ENCODE data around the gene CA10. TPM values are rescaled to one million over a fixed set of nuclear protein-coding genes. Genes with fewer than 3 reads are reported as not detected.

Gene CA10
- total and polyA plus RNA-seq, 2 experiments from 2014 or later = 0.92 to 1.5 TPM

DNA sequence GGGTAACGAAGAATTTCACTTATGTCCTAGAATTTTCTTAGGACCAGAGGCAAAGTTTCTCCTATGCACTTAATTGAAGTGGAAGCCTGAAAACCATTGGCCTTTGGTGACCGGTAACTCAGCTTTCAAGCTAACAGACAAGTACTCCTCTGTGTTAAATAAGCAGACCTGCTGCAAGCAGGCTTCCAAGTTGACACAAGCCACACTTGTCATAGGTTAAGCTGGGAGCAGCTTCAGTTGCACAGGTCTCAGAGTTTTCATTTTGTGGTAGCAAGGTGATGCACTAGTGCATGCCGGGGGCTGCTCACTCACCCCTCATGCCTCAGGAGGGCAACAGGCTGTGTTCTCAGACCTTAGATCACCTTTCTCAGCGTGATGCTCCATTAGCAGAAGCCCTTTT lies 498.2 kb downstream of the CA10 start:
- TF ChIP-seq EZH2 (IDR thresholded peaks at IDR 0.05; ENCODE audit: low read depth, unreplicated experiment) = no peak
- TF ChIP-seq EZH2phosphoT487 (IDR thresholded peaks at IDR 0.05; ENCODE audit: unreplicated experiment) = no peak
- TF ChIP-seq CTCF (conservative IDR thresholded peaks at IDR 0.05; ENCODE audit: low read depth in 2 of 2) = no peak
- no peak for TF ChIP-seq ZNF114 (CRISPR knock-in tag; IDR thresholded peaks at IDR 0.05)
- no peak for TF ChIP-seq CREB1 (CRISPR knock-in tag; IDR thresholded peaks at IDR 0.05; ENCODE audit: low read depth)
- TF ChIP-seq POLR2AphosphoS5 (IDR thresholded peaks at IDR 0.05; ENCODE audit: low read depth) = no peak
- TF ChIP-seq NANOG (IDR thresholded peaks at IDR 0.05; ENCODE audit: borderline replicate concordance) = no peak
- no peak for TF ChIP-seq ZNF331 (CRISPR knock-in tag; IDR thresholded peaks at IDR 0.05; ENCODE audit: low read depth)
- TF ChIP-seq STAT1 (IDR thresholded peaks at IDR 0.05; ENCODE audit: unreplicated experiment) = no peak
- TF ChIP-seq JUNB (IDR thresholded peaks at IDR 0.05; ENCODE audit: unreplicated experiment) = no peak
- TF ChIP-seq, protein P1, sequence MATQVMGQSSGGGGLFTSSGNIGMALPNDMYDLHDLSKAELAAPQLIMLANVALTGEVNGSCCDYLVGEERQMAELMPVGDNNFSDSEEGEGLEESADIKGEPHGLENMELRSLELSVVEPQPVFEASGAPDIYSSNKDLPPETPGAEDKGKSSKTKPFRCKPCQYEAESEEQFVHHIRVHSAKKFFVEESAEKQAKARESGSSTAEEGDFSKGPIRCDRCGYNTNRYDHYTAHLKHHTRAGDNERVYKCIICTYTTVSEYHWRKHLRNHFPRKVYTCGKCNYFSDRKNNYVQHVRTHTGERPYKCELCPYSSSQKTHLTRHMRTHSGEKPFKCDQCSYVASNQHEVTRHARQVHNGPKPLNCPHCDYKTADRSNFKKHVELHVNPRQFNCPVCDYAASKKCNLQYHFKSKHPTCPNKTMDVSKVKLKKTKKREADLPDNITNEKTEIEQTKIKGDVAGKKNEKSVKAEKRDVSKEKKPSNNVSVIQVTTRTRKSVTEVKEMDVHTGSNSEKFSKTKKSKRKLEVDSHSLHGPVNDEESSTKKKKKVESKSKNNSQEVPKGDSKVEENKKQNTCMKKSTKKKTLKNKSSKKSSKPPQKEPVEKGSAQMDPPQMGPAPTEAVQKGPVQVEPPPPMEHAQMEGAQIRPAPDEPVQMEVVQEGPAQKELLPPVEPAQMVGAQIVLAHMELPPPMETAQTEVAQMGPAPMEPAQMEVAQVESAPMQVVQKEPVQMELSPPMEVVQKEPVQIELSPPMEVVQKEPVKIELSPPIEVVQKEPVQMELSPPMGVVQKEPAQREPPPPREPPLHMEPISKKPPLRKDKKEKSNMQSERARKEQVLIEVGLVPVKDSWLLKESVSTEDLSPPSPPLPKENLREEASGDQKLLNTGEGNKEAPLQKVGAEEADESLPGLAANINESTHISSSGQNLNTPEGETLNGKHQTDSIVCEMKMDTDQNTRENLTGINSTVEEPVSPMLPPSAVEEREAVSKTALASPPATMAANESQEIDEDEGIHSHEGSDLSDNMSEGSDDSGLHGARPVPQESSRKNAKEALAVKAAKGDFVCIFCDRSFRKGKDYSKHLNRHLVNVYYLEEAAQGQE (IDR thresholded peaks at IDR 0.05; ENCODE audit: unreplicated experiment) = no peak
- TF ChIP-seq, protein P2, sequence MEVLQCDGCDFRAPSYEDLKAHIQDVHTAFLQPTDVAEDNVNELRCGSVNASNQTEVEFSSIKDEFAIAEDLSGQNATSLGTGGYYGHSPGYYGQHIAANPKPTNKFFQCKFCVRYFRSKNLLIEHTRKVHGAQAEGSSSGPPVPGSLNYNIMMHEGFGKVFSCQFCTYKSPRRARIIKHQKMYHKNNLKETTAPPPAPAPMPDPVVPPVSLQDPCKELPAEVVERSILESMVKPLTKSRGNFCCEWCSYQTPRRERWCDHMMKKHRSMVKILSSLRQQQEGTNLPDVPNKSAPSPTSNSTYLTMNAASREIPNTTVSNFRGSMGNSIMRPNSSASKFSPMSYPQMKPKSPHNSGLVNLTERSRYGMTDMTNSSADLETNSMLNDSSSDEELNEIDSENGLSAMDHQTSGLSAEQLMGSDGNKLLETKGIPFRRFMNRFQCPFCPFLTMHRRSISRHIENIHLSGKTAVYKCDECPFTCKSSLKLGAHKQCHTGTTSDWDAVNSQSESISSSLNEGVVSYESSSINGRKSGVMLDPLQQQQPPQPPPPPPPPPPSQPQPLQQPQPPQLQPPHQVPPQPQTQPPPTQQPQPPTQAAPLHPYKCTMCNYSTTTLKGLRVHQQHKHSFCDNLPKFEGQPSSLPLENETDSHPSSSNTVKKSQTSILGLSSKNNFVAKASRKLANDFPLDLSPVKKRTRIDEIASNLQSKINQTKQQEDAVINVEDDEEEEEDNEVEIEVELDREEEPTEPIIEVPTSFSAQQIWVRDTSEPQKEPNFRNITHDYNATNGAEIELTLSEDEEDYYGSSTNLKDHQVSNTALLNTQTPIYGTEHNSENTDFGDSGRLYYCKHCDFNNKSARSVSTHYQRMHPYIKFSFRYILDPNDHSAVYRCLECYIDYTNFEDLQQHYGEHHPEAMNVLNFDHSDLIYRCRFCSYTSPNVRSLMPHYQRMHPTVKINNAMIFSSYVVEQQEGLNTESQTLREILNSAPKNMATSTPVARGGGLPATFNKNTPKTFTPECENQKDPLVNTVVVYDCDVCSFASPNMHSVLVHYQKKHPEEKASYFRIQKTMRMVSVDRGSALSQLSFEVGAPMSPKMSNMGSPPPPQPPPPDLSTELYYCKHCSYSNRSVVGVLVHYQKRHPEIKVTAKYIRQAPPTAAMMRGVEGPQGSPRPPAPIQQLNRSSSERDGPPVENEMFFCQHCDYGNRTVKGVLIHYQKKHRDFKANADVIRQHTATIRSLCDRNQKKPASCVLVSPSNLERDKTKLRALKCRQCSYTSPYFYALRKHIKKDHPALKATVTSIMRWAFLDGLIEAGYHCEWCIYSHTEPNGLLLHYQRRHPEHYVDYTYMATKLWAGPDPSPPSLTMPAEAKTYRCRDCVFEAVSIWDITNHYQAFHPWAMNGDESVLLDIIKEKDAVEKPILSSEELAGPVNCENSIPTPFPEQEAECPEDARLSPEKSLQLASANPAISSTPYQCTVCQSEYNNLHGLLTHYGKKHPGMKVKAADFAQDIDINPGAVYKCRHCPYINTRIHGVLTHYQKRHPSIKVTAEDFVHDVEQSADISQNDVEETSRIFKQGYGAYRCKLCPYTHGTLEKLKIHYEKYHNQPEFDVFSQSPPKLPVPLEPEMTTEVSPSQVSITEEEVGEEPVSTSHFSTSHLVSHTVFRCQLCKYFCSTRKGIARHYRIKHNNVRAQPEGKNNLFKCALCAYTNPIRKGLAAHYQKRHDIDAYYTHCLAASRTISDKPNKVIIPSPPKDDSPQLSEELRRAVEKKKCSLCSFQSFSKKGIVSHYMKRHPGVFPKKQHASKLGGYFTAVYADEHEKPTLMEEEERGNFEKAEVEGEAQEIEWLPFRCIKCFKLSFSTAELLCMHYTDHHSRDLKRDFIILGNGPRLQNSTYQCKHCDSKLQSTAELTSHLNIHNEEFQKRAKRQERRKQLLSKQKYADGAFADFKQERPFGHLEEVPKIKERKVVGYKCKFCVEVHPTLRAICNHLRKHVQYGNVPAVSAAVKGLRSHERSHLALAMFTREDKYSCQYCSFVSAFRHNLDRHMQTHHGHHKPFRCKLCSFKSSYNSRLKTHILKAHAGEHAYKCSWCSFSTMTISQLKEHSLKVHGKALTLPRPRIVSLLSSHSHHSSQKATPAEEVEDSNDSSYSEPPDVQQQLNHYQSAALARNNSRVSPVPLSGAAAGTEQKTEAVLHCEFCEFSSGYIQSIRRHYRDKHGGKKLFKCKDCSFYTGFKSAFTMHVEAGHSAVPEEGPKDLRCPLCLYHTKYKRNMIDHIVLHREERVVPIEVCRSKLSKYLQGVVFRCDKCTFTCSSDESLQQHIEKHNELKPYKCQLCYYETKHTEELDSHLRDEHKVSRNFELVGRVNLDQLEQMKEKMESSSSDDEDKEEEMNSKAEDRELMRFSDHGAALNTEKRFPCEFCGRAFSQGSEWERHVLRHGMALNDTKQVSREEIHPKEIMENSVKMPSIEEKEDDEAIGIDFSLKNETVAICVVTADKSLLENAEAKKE (CRISPR knock-in tag; IDR thresholded peaks at IDR 0.05) = no peak
- TF ChIP-seq, protein P3, sequence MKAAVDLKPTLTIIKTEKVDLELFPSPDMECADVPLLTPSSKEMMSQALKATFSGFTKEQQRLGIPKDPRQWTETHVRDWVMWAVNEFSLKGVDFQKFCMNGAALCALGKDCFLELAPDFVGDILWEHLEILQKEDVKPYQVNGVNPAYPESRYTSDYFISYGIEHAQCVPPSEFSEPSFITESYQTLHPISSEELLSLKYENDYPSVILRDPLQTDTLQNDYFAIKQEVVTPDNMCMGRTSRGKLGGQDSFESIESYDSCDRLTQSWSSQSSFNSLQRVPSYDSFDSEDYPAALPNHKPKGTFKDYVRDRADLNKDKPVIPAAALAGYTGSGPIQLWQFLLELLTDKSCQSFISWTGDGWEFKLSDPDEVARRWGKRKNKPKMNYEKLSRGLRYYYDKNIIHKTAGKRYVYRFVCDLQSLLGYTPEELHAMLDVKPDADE (IDR thresholded peaks at IDR 0.05) = no peak
- Histone ChIP-seq H3K27ac (ENCODE audit: low read depth) (no peak overlapping the region), H3K27me3 (ENCODE audit: insufficient read depth) (no peaks in the 10 kb centered on the region), H2AFZ (no peak overlapping the region), H3K4me3 (no peak overlapping the region), H3K36me3 (ENCODE audit: insufficient read depth) (no peaks in the 10 kb centered on the region), H3K4me1 (ENCODE audit: insufficient read depth) (no peaks in the 10 kb centered on the region), H3K4me2 (no peak overlapping the region), H3K79me2 (replicated peaks; ENCODE audit: insufficient read depth) (no peaks in the 10 kb centered on the region), H4K20me1 (replicated peaks; ENCODE audit: insufficient read depth) (no peaks in the 10 kb centered on the region), H3K9me2 (ENCODE audit: insufficient read depth) (peaks cover 3% of the 10 kb centered on the region; the same call in 1 of the 2 replicates), H3F3A (replicated peaks; ENCODE audit: low read depth) (no peaks in the 10 kb centered on the region)
- Mint-ChIP-seq H3K36me3 (ENCODE audit: low read depth) (no peaks in the 10 kb centered on the region), H3K4me3 (no peak overlapping the region), H3K27me3 (ENCODE audit: insufficient read depth, low read depth, poor library complexity) (no peaks in the 10 kb centered on the region), H3K9me3 (no peaks in the 10 kb centered on the region), H3K4me1 (no peaks in the 10 kb centered on the region; the same call in 2 of the 3 replicates), H3K27ac (no peak overlapping the region)
- DNase-seq (ENCODE audit: low spot score) (no peak), ATAC-seq (no peak)

Measured in GM23338 (cell line).